HL-60 (cell line): ENCODE measurements around the gene FARP2.

Experiments
- CTCF ChIP-seq: IDR thresholded peaks from one replicate; pipeline ENCODE4 v1.5.1; 2011; ENCODE audit warnings: low read length, control low read depth, inconsistent platforms; ENCODE audit not compliant: insufficient read depth
- POLR2AphosphoS5 ChIP-seq: IDR thresholded peaks from 2 replicates; pipeline ENCODE4 v1.6.1; 2012; ENCODE audit warnings: low read depth

GRCh38 chr2:241366678-241367077 lies 10.6 kb downstream of the FARP2 start:
- TF ChIP-seq CTCF (no peak), POLR2AphosphoS5 (no peak)
